ENCODE measurements around the gene MRPS30. TPM values are rescaled to one million over a fixed set of nuclear protein-coding genes. Genes with fewer than 3 reads are reported as not detected.
"Not testable (repeated sequence)": the region's sequence is repeated elsewhere in the genome, so short reads cannot be mapped to it uniquely, and the experiment has no call there.

Gene MRPS30
- total and polyA plus RNA-seq, 3 donors from 2014 or later: 43.9 to 68.5 (median 63.9) TPM

DNA sequence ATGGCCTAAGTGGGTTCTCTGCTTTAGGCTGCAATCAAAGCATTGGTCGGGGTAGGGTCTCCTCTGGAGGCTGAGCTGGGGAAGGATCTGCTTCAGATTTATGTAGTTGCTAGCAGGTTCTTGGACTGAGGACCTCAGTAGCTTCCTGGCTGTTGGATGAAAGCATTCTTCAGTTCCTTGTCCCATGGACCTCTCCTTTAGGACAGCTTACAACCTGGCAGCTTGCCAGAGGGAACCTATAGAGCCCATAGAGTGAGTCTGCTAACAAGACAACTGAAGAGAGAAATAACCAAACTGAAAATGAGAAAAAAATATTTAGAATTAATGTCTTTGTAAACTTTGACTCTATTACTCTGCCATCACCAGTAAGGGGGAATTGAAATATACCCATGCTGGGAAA lies 12.4 kb downstream of the MRPS30 start:
- WGBS, 2 donors: 100% methylated on average over 1 of the region's 1 CpG
- intact Hi-C loops (cut with DNase I; ENCODE audit: low total_unique reads): no loop called here
- TF ChIP-seq POLR2A (IDR thresholded peaks at IDR 0.05): no peak
- TF ChIP-seq, protein P1, sequence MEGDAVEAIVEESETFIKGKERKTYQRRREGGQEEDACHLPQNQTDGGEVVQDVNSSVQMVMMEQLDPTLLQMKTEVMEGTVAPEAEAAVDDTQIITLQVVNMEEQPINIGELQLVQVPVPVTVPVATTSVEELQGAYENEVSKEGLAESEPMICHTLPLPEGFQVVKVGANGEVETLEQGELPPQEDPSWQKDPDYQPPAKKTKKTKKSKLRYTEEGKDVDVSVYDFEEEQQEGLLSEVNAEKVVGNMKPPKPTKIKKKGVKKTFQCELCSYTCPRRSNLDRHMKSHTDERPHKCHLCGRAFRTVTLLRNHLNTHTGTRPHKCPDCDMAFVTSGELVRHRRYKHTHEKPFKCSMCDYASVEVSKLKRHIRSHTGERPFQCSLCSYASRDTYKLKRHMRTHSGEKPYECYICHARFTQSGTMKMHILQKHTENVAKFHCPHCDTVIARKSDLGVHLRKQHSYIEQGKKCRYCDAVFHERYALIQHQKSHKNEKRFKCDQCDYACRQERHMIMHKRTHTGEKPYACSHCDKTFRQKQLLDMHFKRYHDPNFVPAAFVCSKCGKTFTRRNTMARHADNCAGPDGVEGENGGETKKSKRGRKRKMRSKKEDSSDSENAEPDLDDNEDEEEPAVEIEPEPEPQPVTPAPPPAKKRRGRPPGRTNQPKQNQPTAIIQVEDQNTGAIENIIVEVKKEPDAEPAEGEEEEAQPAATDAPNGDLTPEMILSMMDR (IDR thresholded peaks at IDR 0.05): no peak
- Histone ChIP-seq H3K36me3 (ENCODE audit: low read depth, missing control alignments) (no peaks in the 10 kb centered on the region), H3K27me3 (no peaks in the 10 kb centered on the region), H3K9me3 (no peaks in the 10 kb centered on the region), H3K27ac (no peak overlapping the region), H3K4me3 (no peak overlapping the region), H3K4me1 (no peaks in the 10 kb centered on the region)
- DNase-seq: no peak

DNA sequence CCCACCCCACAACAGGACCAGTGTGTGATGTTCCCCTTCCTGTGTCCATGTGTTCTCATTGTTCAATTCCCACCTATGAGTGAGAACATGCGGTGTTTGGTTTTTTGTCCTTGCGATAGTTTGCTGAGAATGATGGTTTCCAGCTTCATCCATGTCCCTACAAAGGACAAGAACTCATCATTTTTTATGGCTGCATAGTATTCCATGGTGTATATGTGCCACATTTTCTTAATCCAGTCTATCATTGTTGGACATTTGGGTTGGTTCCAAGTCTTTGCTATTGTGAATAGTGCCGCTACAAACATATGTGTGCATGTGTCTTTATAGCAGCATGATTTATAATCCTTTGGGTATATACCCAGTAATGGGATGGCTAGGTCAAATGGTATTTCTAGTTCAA lies 15.9 kb downstream of the MRPS30 start:
- H3K9me3 ChIP-seq; H3K27ac ChIP-seq; H3K36me3 ChIP-seq (ENCODE audit: low read depth, missing control alignments); H3K4me1 ChIP-seq; H3K4me3 ChIP-seq; intact Hi-C loops (cut with DNase I; ENCODE audit: low total_unique reads); H3K27me3 ChIP-seq; DNase-seq: not testable (repeated sequence)
- 92 to 100% methylated on average over 3 of the region's 3 CpGs for WGBS, 2 donors

DNA sequence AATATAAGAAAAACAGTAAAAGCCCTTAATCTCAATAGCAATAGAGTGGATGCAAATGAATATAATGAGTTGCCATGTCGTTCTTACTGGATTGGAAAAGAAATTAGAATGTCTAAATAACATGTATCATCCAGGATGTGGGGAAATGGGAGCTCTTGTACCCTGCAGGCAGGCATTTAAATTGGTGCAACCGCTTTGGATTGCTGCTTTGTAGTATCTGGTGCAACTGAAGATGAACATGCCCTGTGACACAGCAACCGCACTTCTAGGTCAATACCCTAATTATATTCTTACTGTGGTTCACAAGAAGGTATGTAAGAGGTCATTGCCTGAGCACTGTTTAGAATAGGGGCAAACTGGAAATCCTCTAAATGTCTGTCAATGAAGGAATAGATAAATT lies 18.9 kb downstream of the MRPS30 start:
- Histone ChIP-seq H3K4me1 (no peaks in the 10 kb centered on the region), H3K4me3 (no peak overlapping the region), H3K27ac (no peak overlapping the region), H3K36me3 (ENCODE audit: low read depth, missing control alignments) (no peaks in the 10 kb centered on the region), H3K27me3 (no peaks in the 10 kb centered on the region), H3K9me3 (no peaks in the 10 kb centered on the region)
- intact Hi-C loops (cut with DNase I; ENCODE audit: low total_unique reads): no loop called here
- DNase-seq: no peak
- TF ChIP-seq, protein P1 (IDR thresholded peaks at IDR 0.05): no peak
- no peak for TF ChIP-seq POLR2A (IDR thresholded peaks at IDR 0.05)
- 88 to 89% methylated on average over 3 of the region's 3 CpGs for WGBS, 2 donors

DNA sequence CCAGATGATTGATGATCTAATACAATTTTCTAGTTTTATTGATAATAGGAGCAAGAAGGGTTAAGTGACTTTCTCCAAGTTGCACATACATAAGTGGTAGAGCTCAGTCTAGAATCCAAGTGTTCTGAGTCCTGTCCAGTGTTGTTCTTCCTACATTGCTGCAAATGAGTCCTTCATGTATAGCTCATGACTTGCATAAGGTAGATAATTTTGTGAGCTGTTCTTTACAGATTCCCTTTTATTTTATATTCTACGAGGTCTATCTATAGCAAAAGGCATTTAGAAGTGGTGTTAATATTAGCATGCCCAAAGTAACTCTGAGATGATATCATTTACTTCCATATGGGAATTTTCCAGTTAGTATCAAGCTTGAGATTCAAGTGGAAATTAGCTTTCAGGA lies 20.0 kb downstream of the MRPS30 start:
- Histone ChIP-seq H3K4me1 (no peaks in the 10 kb centered on the region), H3K9me3 (no peaks in the 10 kb centered on the region), H3K4me3 (no peak overlapping the region), H3K27ac (no peak overlapping the region), H3K27me3 (no peaks in the 10 kb centered on the region), H3K36me3 (ENCODE audit: low read depth, missing control alignments) (no peaks in the 10 kb centered on the region)
- 85 to 88% methylated on average over 1 of the region's 1 CpG for WGBS, 2 donors
- no peak for TF ChIP-seq POLR2A (IDR thresholded peaks at IDR 0.05)
- TF ChIP-seq, protein P1 (IDR thresholded peaks at IDR 0.05): no peak
- DNase-seq: no peak
- intact Hi-C loops (cut with DNase I; ENCODE audit: low total_unique reads): no loop called here

GRCh38 chr5:44830951-44831350 lies 22.2 kb downstream of the MRPS30 start:
- intact Hi-C loops (cut with DNase I; ENCODE audit: low total_unique reads): no loop called here
- Histone ChIP-seq H3K4me1 (no peaks in the 10 kb centered on the region), H3K9me3 (no peaks in the 10 kb centered on the region), H3K27me3 (no peaks in the 10 kb centered on the region), H3K36me3 (ENCODE audit: low read depth, missing control alignments) (no peaks in the 10 kb centered on the region), H3K27ac (no peak overlapping the region), H3K4me3 (no peak overlapping the region)
- WGBS, 2 donors: 83 to 96% methylated on average over 1 of the region's 1 CpG
- TF ChIP-seq POLR2A (IDR thresholded peaks at IDR 0.05): no peak
- TF ChIP-seq, protein P1 (IDR thresholded peaks at IDR 0.05): no peak
- DNase-seq: no peak

Data from testis (tissue), 3 donors.